Activated naive CD4-positive, alpha-beta T cell treated with Interleukin-2 at 50 U/mL for 16 hours (primary cell): Measurements from ENCODE around the gene HOXC4.

Experiments
- DNase-seq: peaks from one replicate; pipeline ENCODE4 v3.0.0-alpha.2; 2020

Gene HOXC4

DNA sequence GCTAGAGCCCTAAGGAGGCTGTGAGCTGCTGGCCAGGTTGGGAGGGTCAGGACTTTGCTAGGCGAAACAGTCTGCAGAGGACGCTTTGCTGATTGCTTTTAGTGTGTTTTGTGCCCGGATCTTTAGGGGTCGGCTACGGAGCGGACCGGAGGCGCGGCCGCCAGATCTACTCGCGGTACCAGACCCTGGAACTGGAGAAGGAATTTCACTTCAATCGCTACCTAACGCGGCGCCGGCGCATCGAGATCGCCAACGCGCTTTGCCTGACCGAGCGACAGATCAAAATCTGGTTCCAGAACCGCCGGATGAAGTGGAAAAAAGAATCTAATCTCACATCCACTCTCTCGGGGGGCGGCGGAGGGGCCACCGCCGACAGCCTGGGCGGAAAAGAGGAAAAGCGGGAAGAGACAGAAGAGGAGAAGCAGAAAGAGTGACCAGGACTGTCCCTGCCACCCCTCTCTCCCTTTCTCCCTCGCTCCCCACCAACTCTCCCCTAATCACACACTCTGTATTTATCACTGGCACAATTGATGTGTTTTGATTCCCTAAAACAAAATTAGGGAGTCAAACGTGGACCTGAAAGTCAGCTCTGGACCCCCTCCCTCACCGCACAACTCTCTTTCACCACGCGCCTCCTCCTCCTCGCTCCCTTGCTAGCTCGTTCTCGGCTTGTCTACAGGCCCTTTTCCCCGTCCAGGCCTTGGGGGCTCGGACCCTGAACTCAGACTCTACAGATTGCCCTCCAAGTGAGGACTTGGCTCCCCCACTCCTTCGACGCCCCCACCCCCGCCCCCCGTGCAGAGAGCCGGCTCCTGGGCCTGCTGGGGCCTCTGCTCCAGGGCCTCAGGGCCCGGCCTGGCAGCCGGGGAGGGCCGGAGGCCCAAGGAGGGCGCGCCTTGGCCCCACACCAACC lies 23.9 kb upstream of the HOXC4 start:
- no peak for DNase-seq

DNA sequence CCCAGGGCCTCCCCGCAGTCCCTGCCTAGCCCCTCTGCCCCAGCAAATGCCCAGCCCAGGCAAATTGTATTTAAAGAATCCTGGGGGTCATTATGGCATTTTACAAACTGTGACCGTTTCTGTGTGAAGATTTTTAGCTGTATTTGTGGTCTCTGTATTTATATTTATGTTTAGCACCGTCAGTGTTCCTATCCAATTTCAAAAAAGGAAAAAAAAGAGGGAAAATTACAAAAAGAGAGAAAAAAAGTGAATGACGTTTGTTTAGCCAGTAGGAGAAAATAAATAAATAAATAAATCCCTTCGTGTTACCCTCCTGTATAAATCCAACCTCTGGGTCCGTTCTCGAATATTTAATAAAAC lies 23.2 kb upstream of the HOXC4 start:
- DNase-seq: no peak

DNA sequence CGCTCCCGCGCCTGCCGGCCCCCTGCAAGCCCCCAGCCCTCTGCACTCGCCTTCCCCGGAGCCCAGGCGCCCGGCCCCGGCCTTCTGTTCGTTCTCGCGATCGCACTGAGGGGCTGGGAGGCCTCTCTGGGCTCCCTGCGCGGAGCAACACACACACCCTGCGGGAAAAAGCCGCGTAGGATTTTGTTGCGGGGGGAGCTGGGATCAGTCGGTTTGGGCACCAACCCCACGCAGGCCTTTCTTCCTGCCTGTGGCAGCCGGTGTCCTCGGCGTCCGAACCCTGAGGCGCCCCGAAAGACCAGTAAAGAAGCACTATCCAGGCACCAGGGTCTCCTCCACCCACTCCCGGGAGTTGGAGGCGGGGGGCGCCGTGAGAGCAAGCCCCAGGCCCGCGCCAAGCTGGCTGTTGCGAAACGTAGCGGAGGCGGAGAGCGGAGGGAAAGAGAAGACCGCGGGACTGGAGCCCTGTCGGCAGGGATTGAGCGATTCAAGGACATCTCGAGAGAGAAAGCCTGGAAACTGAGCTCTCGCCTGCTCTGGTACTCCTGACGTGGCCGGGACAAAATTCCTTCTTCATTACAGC lies 22.7 kb upstream of the HOXC4 start:
- no peak for DNase-seq

GRCh38 chr12:54031480-54031879 lies 22.2 kb upstream of the HOXC4 start:
- no peak for DNase-seq

DNA sequence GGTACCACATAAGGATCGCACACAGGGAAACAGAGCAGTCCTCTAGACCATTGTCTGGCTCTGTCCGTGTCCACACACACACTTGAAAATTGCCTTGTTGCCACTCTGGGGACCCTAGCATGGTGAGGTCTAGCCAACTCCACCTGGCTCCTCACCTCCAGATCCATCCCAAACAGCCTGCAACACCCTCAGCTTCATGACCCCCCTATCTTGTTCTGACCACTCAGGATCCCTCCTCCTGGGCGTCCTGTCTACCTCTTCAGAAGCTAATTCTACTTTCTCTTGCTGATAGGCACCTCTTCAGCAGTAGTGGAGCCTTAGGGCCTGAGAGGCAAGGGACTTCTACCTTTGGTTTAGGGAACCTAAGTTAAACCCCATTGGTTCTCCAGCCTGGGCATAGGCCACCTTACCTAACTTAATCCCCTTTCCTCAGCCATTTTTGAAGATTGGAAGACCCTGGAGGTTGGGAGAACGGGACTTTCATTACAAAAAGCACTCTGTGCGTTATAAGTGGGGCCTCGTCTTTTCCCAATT lies 21.5 kb upstream of the HOXC4 start:
- DNase-seq: no peak

GRCh38 chr12:54032627-54033100 lies 21.0 kb upstream of the HOXC4 start, which contains the start of gene HOXC5:
Gene HOXC5 (plus strand): TSS chr12:54033050. CDS start chr12:54033123, 73 bp downstream.
- peak; percentile 51 for DNase-seq

DNA sequence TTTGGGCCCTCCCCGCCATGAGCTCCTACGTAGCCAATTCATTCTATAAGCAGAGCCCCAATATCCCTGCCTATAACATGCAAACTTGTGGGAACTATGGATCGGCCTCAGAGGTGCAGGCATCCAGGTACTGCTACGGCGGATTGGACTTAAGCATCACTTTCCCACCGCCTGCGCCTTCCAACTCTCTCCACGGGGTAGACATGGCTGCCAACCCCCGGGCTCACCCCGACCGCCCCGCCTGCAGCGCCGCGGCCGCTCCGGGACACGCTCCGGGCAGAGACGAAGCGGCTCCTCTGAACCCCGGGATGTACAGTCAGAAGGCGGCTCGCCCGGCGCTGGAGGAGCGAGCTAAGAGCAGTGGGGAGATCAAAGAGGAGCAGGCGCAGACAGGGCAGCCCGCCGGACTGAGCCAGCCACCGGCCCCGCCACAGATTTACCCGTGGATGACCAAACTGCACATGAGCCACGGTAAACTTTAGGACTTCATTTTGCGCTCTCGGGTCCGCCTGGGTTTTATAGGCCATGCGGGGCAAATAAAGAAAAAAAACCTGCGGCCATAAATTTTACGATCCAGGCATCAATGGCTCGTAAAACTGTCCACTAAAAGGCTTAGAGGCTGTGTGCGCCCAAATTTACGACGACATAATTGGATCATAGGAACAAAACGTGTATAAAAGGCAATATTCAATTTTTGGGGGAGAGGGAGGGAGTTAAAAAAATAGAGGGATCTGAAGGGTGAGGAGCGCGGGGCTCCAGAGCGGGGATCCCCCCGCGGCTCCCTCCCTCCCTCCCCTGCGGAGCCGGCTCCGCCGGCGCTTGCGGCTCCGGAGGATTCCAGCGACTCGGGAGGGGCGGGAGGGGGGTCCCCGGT lies 20.3 kb upstream of the HOXC4 start:
- DNase-seq: no peak

DNA sequence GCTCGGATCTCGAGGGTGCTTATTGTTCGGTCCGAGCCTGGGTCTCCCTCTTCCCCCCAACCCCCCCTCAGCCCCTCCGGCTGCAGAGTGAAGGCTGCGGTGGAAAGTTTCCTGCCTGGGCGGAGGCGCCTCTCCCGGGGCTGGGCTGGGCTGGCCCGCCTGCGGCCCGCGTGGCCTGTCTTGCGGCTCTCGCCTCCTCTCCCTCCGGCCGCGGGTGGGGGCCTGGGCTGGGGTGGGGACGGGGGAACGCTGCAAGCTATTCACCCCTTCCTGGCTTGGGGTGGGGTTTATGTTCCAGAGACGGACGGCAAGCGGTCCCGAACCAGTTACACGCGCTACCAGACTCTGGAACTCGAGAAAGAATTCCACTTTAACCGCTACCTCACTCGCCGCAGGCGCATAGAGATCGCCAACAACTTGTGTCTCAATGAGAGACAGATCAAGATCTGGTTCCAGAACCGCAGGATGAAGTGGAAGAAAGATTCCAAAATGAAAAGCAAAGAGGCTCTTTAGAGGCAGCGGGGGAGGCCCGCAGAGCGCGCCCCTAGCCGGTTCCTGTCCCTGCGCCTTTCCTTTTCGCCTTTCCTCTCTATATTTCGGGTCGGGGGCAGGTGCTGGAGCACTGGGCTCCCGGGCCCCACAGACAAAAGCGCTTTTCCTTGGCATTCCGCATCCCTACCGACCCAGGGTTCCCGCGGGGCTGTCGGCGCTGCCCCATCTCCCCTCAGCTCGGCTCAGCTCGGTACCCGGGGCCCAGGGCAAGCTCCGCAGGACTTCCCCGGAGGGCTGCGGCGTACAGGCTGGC lies 19.5 kb upstream of the HOXC4 start:
- no peak for DNase-seq

- no peak for DNase-seq
Observed at GRCh38 chr12:54034785-54035310, 18.8 kb upstream of the HOXC4 start.

- DNase-seq: no peak
Observed at GRCh38 chr12:54035568-54036264, 17.9 kb upstream of the HOXC4 start.

DNA sequence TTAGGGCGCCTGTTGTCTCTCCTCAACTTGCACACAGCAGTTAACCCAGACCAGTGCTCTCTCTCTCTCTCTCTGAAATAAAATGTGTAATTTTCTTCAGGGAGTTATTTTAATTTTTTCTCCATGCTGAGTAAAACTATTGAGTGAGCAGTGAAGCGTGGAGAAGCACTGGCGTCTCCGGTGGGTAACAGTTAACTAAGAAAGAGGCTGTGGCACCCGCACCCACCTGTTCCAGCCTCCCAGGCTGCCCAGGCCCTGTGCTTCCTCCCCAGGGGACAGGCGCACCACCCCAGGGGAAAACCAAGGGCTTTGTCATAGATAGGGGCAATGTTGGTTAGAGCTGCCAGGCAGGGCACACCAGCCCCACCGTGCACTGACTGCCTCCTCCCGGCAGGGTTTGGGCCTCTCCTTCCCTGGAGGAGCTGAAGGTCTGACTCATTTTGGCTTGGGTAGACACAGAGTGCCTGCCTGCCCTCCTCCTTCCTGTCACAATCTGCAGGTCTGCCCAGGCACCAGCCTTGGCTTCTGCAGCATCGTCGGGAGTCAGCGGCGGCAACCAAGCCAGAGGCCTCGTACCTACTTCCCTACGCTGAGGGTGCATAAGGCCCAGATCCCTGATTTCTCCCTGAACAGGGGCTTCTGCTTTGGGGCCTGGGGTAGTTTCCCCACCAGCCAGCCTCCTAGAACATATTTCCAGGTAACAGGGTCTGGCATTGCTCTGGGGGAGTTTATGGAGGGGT lies 16.8 kb upstream of the HOXC4 start:
- no peak for DNase-seq

DNA sequence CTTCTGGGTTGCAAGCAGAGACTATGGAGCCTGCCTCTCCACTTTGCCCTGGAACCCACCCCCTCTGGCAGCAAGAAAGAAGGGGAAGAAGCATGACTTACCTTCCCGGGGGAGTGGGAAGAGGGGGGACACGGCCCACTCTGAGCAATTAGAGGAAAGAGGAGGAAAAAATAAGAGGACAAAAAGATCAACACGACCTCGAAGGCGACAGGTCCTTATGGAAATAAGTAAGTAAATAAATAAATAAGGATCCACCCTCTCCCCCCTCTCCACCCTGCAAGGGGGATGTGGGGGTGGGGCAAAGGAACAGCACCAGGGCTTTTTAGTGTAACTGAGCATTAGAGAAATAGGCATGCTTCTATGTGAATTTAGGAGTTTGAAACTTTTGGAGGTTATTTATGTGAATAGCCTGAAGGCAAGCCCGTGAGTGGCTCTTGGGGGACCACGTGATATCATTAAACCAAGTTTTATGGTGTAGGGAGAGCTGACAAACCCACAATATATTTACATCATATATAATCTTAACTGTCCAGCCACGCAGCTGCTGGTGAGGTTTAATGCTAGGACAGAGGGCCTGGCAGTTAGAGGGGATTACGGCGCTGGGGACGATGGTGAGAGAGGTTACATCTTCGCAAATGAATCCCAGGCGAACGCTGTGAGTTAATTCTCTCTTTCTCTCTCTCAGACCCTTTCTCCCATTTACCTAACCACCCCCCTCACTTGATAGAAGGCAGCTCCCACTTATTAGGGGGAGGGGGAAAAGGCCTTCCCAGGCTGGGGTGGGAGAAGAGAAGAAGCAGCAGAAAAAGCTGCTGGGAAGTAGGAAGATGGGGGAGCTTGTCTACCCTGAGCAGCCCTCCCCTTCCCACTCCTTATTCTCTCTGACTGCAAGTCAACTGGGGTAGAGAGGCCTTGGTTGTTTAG lies 16.0 kb upstream of the HOXC4 start:
- no peak for DNase-seq

DNA sequence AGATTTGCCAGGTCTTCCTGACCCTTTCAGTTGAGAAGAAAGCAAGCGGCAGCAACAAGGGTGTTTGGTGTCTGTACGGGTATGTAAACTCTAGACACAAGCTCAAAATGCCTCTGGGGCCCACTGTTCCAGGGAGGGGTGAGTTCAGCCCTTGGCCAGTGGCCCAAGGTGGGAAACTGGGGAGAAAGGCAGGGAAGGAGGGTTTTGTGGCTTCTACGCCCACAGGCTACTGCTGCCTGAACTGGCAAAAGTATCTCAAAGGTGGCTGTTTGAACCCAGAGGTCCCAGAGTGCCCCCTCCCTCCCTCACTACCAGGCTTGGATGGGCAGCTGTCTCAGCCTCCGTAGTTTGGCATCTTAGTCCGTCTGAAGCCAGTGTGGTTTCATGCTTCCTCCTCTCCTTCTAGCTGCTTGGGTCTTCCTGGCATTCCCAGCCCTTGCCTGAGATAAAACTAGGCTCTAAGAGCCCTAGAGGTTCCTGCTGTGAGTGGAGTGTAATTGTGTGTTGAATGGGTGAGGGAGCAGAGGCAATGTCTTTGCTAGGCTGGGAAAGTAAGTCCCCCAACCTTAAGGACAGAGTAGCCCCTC lies 15.3 kb upstream of the HOXC4 start:
- no peak for DNase-seq

GRCh38 chr12:54038871-54039414 lies 14.7 kb upstream of the HOXC4 start:
- no peak for DNase-seq

GRCh38 chr12:54039417-54040147 lies 14.1 kb upstream of the HOXC4 start:
- DNase-seq: no peak

- DNase-seq: no peak
Observed at GRCh38 chr12:54040148-54040494, 13.5 kb upstream of the HOXC4 start.

- DNase-seq: no peak
Observed at GRCh38 chr12:54040648-54041047, 13.0 kb upstream of the HOXC4 start.

DNA sequence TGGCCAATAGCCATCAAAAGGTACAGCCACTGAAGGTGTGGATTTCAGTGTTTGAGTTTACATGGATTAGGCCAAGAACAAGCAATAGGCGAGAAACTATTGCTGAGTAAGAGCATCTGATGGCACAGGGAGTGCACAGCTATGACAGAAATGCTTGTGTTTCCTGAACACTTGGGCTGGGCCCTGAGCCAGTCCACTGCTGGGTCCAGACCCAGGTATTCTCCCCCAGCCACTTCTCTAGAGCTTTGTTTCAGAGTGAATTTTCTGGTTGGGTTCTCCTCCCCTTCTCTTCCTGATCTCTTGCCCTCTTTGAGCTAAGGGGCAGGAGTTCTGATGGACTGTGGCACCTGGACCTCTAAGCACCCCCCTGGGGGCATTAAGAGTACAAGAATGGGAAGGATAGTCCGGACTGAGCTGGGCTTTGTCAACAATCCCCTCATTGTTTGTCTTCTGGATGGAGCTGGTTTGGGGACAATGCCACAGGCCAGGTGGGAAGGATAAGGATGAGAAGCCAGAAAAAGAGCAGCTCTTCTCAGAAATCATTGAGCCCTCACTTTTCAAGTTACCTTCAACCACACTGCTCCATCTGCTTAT lies 12.4 kb upstream of the HOXC4 start:
- DNase-seq: no peak
